Measurements from ENCODE around the gene MOV10L1. TPM values are rescaled to one million over a fixed set of nuclear protein-coding genes. Genes with fewer than 3 reads are reported as not detected.

MOV10L1 gene
- total RNA-seq, 4 donors from 2014 or later, result 0.25 TPM; not detected in 3

GRCh38 chr22:50045211-50046018 lies 44.4 kb upstream of the MOV10L1 start:
- Histone ChIP-seq H3K27me3 (peaks cover 0 to 12% (median 12%) of the 10 kb centered on the region in 3 donors), H3K4me3 (no peak overlapping the region), H3K4me1 (no peaks in the 10 kb centered on the region), H3K27ac (no peak overlapping the region), H3K9me3 (no peaks in the 10 kb centered on the region), H3K36me3 (no peaks in the 10 kb centered on the region)
- TF ChIP-seq POLR2A (IDR thresholded peaks at IDR 0.05) (no peak), CTCF (IDR thresholded peaks at IDR 0.05 in 4 of 5, conservative IDR thresholded peaks at IDR 0.05 in 1 of 5) (no peak)
- DNase-seq, result no peak
- ATAC-seq, result no peak
- intact Hi-C loops (cut with DNase I; ENCODE audit: low total_unique reads), result no loop called here
- in situ Hi-C loops (cut with MboI; ENCODE audit: low sequenced_read_pairs in 4 of 4), result loop anchor here in 3 of 4 donors (25.0 kb wide), 1 partner anchor 283 kb away; no protein-coding TSS in a partner anchor

GRCh38 chr22:50046019-50046415 lies 43.8 kb upstream of the MOV10L1 start:
- intact Hi-C loops (cut with DNase I; ENCODE audit: low total_unique reads) (no loop called here), in situ Hi-C loops (cut with MboI; ENCODE audit: low sequenced_read_pairs in 4 of 4) (loop anchor here in 3 of 4 donors (25.0 kb wide), 1 partner anchor 284 kb away; no protein-coding TSS in a partner anchor)
- TF ChIP-seq CTCF (IDR thresholded peaks at IDR 0.05 in 4 of 5, conservative IDR thresholded peaks at IDR 0.05 in 1 of 5) (no peak), POLR2A (IDR thresholded peaks at IDR 0.05) (no peak)
- Histone ChIP-seq H3K4me1 (no peaks in the 10 kb centered on the region), H3K9me3 (no peaks in the 10 kb centered on the region), H3K27me3 (peaks cover 0 to 12% (median 12%) of the 10 kb centered on the region in 3 donors), H3K27ac (no peak overlapping the region), H3K4me3 (no peak overlapping the region), H3K36me3 (no peaks in the 10 kb centered on the region)
- no peak for ATAC-seq
- DNase-seq, result no peak

- intact Hi-C loops (cut with DNase I; ENCODE audit: low total_unique reads) (no loop called here), in situ Hi-C loops (cut with MboI; ENCODE audit: low sequenced_read_pairs in 4 of 4) (loop anchor here in 3 of 4 donors (25.0 kb wide), 1 partner anchor 284 kb away; no protein-coding TSS in a partner anchor)
- no peaks in the 10 kb centered on the region for H3K4me1 ChIP-seq
- DNase-seq, result no peak
- no peak overlapping the region for H3K27ac ChIP-seq
- H3K36me3 ChIP-seq, result no peaks in the 10 kb centered on the region
- TF ChIP-seq POLR2A (IDR thresholded peaks at IDR 0.05) (no peak), CTCF (IDR thresholded peaks at IDR 0.05 in 4 of 5, conservative IDR thresholded peaks at IDR 0.05 in 1 of 5) (no peak)
- H3K4me3 ChIP-seq, result no peak overlapping the region
- H3K27me3 ChIP-seq, result peaks cover 3 to 12% (median 12%) of the 10 kb centered on the region in 3 donors
- H3K9me3 ChIP-seq, result no peaks in the 10 kb centered on the region
- no peak for ATAC-seq
Measured at GRCh38 chr22:50046481-50047245, 43.1 kb upstream of the MOV10L1 start.

GRCh38 chr22:50047346-50047745 lies 42.5 kb upstream of the MOV10L1 start:
- Histone ChIP-seq H3K4me3 (no peak overlapping the region), H3K27me3 (peaks cover 5 to 12% (median 12%) of the 10 kb centered on the region in 3 donors), H3K4me1 (no peaks in the 10 kb centered on the region), H3K9me3 (no peaks in the 10 kb centered on the region), H3K36me3 (no peaks in the 10 kb centered on the region), H3K27ac (no peak overlapping the region)
- intact Hi-C loops (cut with DNase I; ENCODE audit: low total_unique reads) (no loop called here), in situ Hi-C loops (cut with MboI; ENCODE audit: low sequenced_read_pairs in 4 of 4) (loop anchor here in 3 of 4 donors (25.0 kb wide), 1 partner anchor 285 kb away; no protein-coding TSS in a partner anchor)
- TF ChIP-seq CTCF (IDR thresholded peaks at IDR 0.05 in 4 of 5, conservative IDR thresholded peaks at IDR 0.05 in 1 of 5), result no peak
- no peak for TF ChIP-seq POLR2A (IDR thresholded peaks at IDR 0.05)
- no peak for DNase-seq
- ATAC-seq, result no peak

Data from gastrocnemius medialis (tissue), 4 donors.